ENCODE data around the gene RFTN1.

The RFTN1 gene

DNA sequence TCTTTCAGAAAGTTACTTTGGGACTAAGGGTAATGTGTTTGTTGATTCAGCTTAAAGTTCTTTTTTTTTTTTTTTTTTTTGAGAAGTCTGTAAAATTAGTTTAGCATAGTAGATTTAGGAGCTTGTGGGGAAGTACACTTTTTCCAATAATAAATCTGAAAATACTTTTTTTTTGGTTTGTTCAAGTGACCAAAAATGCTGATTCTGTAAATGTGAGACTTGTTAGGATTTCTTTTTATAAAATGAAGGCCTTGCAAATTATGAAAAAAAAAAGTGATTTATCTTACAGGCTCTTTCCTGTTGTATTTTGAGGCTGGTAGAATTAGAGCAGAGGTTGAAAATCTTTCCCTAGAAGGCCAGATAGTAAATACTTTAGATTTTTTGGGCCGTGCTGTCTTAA is 240.9 kb downstream of the RFTN1 start:
- DNase-seq (ENCODE audit: low spot score), result no peak

DNA sequence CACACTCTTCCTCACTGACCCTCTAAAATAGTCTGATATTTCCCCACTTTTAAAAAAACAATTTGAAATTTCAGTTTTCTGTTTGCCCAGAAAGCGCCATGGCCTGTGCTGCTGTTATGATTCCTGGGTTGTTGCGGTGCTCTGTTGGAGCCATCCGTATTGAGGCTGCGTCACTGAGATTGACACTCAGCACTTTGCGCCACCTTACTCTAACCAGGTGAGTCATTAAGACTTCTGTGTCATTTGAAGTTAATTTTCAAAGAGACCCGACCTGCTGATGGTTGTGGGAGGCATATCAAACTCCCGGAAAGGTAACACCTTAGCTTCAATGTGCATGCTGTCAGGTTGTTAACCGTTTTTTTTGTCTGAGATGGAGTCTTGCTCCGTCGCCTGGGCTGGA is 242.6 kb downstream of the RFTN1 start:
- no peak for DNase-seq (ENCODE audit: low spot score)

DNA sequence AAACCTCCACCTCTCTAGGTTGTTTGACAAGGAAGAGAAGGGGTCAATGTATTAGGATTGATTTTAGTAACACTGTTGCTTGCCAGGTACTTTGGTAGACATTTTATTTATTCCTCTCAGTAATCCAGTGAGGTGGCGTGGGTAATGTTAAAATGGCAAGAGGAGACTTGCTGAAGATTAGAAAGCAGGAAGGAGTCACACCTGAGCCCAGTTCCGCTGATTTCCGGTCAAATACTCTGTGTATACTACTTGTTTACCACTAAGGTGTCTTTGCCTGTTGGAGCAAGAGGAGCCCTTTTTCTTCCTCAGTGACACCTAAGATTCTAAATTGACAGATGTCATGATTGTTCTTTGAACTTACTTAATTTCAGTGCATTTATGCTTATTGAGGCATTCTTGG is 246.8 kb downstream of the RFTN1 start:
- no peak for DNase-seq (ENCODE audit: low spot score)
